Activated CD4-positive, alpha-beta T cell treated with anti-CD3 and anti-CD28 coated beads, Interleukin-2, Interleukin-4, amounts not matched to agents 100 ng/mL and 50 ng/mL, durations not matched to agents 16 hours and 8 hours (primary cell): ENCODE data around the gene ITGA11.
A peak's percentile ranks its signal among the peaks of the same experiment; 100 is the strongest.

Experiments used
- DNase-seq: peaks from one replicate; pipeline ENCODE4 v3.0.0-alpha.2; 2020; ENCODE audit warnings: low spot score

Gene ITGA11

DNA sequence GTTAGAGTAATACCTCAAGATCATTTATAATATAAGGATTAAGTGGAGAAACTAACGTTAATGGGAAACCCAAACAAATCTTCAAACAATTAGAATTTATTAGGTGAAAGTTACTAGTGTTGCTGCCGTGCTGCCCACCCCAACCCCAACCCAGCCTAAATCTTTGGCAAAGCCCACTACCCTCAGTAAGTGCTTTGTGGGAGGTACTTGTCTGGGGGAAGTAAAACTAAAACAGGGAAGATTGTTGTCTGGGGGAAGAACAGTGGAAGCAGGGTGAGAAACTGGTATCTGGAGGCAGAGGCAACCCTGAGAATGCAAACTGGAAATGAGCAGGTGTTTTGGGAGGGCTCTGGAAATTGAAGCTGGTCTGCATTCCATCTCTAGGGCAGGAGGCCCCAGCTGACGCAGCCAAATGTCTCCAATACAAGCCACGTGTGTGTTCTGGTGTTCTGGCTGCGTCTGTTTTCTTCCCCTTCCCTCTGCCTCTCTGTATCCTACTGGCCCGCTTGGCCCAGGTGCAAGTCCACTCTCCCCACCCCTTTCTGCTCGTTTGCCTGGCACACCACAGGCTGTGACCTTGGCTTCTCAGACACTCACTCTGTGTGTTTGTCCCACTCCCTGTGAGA is 121.7 kb downstream of the ITGA11 start:
- no peak for DNase-seq

DNA sequence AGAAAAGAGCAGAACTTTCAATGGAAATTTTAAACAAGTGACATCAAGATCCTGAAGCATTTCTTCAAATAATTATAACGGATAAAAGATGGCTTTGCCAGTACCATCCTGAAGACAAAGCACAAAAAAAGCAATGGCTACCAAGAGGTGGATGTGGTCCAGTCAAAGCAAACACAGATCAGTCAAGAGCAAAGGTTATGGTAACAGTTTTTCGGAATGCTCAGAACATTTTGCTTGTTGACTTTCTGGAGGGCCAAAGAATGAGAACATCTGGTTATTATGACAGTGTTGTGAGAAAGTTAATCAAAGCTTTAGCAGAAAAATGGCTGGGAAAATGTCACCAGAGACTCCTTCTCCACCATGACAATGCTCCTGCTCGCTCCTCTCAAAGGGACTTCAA is 122.9 kb downstream of the ITGA11 start:
- DNase-seq, result no peak

DNA sequence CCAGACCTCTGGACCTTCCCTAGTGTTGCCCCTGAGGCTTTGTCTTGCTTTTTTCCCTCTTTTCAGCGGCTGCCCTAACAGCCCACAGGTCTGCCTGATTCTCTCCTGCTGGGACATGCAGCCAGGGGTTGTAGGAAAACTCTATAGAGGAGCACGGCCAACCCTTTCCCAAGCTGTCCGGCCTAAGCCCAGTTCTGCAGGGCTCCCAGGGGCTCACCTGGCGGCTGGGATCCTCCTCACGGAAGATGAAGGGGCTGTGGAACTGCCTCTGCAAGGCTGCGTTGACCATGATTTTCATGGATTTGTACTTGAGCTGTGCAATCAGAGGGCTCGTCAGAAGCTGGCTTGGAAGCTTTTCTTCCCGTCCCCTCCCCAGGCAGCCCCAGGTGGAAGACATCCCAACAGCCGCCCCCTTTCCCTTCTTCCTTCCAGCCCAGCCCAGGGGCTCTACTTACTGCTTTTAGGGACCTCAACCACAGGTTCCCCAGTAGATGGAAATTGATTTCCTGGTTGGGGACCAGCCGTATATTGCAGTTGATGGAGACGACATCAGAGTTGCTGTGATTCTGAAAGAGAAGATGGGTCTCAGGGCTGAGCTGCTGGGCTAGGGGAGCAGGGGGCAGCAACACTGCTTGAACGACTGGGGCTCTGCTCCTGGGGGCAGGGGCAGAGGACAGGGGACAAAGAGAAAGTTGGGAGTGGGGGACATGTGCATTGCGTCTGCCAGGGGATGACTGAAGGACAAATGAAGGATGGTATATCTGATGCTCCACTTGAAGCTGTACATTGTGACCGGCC is 124.6 kb downstream of the ITGA11 start:
- DNase-seq, result no peak

DNA sequence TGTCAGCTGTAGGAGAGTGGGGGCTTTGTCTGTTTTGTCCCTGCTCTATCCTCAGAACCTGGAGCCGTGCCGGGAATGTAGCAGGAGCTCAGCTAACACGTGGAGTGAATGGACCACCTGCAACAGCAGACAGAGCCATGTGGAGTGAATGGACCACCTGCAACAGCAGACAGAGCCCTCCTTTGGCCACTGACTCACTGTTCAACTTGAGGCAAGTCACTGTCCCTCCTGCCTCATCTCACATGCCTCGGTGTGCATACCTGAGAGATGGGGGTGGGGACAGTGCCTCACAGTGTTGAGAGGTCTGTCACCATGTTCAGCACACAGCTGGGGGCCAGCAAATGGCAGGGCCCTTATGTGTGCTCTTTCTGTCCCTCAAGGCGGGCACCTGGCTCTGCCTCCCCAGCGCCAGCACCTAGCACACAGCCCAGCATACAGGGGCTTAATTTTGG is 126.5 kb downstream of the ITGA11 start:
- no peak for DNase-seq

DNA sequence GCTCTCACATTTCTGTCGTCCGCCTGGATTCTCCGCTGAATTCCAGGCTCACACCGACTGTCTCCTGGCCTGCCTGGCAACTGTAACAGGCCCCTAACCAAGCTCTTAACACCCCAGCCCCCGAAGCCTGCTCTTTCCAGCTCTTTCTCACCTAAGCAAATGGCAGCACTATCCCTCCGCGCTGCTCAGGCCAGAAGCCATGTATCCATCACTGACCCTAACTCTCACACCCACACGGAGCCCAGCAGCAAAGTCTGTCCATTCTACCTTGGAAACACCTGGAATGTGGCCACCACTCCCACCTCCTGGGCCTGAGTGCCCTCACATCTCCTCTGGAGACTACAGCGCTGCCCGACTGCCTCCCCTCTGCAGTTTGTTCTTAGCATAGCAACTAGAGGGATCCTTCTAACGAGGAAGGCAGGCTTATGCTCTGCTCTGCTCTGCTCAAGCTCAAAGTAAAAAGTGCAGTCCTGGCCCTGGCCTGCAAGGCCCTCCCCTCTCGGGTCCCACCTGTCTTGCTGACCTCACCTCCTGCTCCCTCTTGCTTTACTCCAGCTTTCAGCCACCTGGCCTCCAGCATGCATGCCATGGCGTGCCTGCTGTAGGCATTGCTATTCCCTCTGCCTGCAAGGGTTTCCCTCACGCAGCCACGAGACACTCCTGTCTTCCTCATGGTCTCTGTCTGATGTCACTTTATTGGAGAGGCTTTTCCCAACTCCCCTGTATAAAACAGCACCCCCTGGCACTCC is 127.2 kb downstream of the ITGA11 start:
- no peak for DNase-seq

DNA sequence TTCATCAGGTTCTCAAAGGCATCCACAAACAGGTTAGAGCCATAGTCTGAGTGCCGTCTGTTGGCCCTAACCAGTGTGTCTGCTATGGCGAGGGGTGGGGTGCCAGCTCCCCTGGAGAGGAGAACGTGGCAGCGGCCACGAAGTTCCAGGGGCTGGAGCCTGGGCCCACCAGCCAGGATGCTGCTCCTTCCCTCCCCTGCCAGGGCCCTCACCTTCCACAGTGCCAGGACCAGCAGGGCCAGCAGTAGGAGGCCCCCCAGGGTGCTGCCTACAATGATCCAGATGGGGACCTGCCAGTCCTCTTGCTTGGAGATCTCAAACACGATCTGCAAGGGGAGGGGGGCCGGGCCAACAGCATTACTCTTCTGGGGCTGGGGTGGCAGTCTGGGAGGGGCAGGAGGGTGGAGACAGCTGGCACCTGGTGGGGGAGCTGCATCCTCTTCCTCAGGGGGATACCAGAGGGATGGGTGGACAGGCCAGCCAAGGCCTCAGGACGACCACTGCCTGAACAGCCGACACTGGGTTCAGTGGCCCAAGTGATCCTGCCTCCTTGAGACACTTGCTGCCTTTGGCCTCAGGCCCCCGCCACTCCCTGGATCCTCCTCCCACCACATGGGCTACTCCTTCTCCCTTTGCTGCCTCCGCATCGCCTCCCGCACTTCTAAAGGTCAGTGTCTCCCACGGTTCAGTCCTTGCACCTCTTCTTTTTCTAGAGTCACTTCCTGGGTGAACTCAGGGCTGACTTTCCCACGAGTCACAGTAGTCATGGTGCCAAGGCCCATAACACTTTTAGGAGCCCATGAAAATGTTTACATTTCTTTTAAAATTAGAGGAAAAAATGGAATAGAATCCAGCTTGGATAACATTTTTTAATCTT is 128.2 kb downstream of the ITGA11 start:
- no peak for DNase-seq

DNA sequence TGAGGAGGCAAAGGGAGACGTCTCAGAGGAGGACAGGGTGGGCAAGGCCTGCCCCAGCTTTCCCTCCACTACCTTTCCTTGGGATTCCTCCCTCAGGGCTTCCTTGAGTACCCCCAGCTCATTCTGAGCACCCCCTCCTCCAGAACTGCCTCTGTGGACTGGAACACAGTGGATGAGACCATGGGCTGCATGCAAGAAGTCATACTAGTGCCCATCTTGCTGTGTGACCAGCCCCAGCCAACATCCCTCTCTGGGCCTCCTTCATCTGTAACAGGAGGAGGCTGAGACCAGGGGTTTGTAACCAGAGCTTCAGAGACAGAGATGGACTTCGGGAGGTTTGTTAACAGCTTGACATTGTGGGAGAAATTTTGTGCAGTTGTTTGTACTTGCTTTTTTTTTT is 128.8 kb downstream of the ITGA11 start:
- DNase-seq, result no peak

DNA sequence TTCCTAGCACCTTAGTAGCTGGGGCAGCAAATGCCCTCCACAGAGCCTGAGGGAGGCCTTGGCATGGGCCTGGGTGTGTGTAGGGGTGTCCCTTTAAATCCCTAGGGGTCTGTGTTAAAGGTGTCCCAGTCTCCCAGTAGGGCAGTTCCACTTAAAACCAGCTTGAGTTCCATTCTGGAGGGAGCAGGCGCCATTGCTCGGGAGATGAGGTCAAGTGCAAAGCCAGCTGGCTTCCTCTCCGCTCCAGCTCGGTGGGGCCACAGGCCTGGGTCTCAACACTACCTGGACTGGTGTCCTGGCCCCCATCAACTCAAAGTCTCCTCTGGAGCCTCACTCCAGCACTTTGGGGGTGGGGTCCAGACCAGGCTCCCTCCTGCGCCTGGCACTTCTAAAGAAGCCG is 129.2 kb downstream of the ITGA11 start:
- DNase-seq, result no peak

DNA sequence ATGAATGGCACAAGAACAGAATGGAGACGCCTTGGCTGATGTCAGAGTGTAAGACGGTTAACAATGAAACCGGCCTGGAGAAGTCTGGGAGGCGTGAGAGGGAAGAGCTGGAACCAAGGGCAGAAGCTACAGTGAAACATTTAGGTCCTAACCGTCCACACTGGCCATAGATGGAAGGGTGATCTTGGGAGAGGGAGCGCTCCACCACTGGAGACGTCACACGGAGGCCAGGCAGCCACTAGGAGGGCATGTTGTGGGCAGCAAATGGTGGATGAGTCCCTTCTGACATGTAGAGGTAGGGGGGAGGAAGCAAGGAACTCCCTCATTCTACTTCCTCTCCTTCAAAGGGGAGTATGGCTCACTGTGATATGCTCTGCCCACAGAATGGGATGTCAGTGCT is 130.7 kb downstream of the ITGA11 start:
- DNase-seq, result no peak

DNA sequence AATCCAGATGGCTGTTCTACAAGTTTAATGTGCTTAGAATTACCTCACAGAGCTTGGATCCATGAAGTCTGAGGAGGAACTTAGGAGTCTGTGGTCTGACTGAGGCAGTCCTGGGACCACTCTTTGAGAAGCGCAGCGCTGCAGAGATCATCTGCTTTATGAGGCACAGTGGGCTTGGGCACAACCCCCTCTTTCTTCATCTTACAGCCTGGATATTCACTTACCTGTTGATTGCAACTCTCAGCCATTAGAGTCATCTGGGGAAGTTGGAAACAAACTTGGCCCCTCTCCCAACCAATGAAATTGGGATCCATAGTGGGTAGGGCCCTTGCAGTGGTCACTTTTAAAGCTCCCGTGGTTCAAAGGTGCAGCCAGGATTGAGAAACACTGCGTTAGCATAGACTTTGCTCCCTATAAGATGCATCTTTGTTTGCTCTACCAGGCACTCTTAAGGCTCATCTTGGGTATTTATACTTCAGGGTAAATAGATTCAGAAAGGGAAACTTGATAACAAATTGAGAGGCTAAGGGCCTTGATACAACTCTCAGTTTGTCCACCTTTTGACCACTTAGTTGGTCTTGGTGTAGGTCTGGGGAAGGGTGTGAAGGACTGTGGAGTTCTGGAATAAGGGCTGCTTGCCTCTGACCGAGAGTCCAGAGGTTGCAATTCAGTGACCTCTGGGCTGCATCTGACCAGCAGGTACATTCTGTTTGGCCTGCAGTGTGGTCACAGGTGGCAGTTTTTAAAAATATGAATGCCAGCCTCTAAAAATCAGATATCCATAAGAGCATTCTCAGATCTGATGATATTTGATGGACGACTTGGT is 131.6 kb downstream of the ITGA11 start:
- DNase-seq, result no peak

DNA sequence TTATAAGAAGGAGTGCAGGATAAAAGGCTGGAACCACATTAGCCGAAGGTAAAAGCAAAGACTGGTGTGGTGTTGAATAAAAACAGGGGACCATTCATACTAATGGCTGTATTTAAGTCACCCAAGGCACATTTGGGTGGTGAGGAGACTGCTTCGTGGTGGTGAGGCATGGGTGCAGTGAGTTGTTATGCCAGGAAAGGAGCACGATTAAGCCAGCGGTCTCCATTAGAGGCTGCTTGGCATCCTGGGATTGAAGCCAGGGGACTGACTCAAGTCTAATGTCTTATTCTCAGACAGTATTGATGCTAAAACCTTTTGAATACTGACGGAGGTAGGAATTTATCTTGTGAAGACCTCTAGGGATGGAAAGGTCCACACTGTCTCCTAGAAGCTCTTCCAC is 132.5 kb downstream of the ITGA11 start:
- no peak for DNase-seq

DNA sequence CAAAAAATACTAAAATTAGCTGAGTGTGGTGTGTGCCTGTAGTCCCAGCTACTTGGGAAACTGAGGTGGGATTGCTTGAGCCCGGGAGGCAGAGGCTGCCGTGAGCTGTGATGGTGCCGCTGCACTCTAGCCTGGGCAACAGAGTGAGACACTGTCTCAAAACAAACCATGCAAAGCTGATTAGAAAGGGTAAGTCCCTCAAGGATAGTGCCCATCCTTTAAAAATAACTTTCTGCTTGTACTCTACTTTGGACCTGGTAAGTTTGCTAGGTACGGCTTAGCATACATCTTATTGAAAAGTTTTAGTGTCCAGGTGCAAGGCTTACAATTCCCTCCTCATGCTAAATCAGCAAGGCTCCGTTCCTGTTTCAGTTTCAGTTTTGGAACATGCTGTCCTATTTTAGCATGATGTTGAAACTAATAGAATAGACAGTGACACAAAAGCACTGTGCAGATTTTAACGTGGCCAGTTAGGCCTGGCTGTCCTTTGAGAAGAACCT is 133.0 kb downstream of the ITGA11 start:
- DNase-seq, result peak; percentile 48

DNA sequence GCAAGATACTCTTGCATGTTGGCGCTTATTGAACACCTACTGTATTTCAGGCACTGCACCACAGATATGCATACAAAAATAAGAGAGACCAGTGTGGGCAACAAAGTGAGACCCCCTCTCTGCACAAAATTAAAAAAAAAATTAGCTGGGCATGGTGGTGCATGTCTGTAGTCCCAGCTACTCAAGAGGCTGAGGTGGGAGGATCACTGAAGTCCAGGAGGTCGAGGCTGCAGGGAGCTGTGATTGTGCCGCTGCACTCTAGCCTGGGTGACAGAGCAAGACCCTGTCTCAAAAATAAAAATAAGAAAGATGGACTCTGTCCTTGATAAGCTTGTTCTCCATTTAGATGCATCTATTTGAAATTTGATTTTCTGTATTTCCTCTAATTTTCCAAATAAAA is 133.6 kb downstream of the ITGA11 start:
- no peak for DNase-seq

DNA sequence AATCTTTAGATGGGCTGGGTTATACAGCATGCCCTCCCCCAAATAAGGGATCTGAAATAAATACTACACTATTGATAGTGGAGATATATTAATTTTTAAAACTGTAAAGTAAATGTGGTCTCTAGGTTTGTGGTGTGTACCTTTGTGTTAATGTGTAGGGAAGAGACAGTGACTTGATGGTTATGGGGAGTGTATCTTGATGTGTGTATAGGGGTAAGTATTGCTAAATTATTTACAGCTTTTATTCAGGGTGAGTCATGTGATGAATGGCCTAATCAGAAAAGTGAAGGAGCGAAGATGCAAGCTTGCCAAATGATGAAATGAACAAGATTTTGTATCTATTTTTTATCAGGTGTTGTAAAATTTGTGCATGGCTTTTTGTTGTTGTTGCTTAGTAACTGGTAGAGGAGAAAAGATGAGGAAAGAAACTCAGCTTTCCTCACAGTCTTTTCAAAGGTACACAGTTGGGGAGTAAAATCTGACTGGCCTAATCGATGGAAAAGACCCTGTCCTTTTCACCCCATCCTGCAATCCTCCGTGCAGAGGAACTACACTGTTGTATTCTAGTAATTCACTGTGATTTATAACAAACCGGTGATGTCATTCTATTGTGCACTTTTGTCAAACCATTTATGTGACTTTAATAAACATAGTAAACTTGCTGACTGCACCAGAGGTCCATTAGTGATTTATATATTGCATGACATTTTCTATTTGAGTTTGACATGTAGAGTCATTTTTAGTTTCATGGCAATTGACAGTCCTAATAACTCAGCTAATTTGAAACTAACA is 136.8 kb downstream of the ITGA11 start:
- DNase-seq, result no peak

DNA sequence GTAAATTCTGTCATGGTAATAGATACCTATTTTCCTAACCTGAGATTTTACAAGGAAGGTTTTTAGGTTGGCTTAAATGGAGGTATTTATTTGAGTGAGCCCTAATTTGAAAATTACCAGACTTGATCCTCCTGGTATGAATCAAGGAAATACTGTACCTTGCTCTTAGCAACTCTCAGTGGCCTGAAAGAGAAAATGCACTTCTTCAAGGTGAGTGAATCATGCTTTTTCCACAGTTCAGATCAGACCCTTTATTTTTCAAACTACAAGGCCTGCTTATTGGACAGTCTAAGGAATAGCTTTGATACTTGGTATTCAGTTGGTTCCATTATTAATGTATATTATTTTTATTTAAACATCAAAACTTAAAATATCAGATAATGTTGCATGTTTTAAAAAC is 139.0 kb downstream of the ITGA11 start:
- no peak for DNase-seq

DNA sequence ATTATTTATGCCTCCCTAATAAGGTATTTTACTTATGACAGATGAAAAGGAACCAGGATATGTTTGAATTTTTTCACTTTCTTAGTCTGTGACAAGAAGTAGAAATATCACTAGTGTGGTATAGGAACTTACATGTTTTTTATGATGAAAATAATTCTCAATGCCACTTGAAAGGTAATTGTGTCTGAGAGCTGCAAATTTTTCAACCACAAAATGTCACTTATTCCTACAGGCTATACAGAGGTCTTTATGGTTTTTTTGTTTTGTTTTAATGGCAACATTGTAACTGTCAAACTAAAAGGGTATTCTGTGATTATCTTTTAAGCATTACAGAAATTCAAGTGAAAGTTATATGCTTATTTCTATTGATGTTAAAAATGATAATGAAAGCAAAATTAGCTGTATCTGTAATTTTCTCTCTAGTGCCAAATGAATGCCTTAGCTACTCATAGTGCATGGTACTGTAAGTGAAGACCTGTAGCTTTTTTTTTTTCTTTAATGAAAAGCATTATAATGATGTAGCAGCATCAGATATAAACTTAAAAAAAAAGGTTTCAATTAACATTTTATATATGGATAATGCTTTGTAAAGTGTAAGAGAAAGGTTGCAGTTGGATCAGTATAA is 139.7 kb downstream of the ITGA11 start:
- no peak for DNase-seq

DNA sequence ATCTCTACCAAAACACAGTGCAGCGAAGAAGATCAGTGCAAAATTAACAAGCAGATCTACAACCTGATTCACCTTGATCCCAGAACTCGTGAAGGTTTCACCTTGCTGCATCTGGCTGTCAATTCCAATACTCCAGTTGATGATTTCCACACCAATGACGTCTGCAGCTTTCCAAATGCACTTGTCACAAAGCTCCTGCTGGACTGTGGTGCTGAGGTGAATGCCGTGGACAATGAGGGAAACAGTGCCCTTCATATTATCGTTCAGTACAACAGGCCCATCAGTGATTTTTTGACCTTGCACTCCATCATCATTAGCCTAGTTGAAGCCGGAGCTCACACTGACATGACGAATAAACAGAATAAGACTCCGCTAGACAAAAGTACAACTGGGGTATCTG is 141.2 kb downstream of the ITGA11 start:
- DNase-seq, result no peak

DNA sequence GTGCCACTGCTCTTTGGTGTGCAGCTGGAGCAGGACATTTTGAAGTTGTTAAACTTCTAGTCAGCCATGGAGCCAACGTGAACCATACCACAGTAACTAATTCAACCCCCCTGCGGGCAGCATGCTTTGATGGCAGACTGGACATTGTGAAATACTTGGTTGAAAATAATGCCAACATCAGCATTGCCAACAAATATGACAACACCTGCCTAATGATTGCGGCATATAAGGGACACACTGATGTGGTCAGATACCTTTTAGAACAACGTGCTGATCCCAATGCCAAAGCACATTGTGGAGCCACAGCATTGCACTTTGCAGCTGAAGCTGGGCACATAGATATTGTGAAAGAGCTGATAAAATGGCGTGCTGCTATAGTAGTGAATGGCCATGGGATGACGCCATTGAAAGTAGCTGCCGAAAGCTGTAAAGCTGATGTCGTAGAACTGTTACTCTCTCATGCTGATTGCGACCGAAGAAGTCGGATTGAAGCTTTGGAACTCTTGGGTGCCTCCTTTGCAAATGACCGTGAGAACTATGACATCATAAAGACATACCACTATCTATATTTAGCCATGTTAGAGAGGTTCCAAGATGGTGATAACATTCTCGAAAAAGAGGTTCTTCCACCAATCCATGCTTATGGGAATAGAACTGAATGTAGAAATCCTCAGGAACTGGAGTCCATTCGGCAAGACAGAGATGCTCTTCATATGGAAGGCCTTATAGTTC is 142.2 kb downstream of the ITGA11 start:
- DNase-seq, result no peak

DNA sequence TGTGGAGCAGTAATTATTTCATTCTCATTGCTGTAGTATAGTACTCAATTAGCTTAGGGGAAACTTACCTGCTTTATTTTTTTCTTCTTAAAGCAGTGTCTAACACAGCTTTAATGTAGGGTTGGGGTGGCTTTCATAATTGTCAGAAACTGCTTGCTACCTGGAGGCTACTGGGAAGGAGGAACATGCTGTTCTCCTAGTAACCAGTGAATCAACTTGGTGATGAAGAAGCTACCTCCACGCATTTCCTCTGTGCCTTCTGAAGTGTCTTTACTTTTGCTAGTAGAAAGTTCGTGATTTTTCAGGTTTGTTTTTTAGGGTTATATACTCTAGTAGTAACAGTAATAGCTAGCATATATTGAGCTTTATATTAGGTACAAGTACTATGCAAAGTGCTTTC is 142.9 kb downstream of the ITGA11 start:
- DNase-seq, result no peak
